T-helper 22 cell (primary cell): Measurements from ENCODE around the gene LUC7L2.
"Not testable (repeated sequence)": the region's sequence is repeated elsewhere in the genome, so short reads cannot be mapped to it uniquely, and the experiment has no call there.

ENCODE experiments used
- DNase-seq: peaks from one replicate; pipeline ENCODE4 v3.0.0-alpha.2; 2020; ENCODE audit warnings: low read depth

The LUC7L2 gene

DNA sequence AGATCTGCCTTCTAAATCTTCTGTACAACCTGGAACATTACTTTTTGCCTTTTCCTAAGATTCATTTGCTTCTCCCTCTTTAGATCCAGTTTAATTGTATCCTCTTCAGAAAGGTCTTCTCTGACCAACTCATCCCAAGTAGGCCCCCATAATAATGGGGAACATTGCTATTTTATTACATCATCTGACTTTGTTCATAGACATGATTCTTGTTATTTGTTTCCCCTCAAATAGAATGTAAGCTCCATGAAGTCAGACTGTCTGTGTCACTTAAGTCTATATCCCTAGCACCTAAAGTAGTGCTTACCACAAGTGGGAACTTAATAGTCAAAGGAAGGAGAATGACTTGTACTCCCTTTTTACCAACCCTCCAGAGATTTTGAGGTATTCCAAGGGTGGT lies 37.5 kb downstream of the LUC7L2 start:
- no peak for DNase-seq

DNA sequence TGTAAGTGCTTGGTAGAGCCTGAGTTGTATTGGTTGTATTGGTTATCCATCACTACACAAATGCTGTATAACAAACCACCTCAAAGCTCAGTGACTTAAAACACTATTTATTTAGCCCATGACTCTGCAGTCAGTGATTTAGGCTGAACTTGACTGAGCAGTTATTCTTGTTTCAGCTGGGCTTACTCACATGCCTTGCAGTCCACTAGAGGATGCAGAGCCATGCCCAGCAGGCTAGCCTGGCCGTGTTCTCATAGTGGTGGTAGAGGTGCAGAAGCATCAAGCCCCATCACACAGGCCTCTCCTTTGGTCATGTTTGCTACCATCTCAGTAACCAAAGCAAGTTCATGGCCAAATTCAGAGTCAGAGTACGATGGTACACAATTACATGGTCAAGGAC lies 43.9 kb downstream of the LUC7L2 start:
- no peak for DNase-seq

DNA sequence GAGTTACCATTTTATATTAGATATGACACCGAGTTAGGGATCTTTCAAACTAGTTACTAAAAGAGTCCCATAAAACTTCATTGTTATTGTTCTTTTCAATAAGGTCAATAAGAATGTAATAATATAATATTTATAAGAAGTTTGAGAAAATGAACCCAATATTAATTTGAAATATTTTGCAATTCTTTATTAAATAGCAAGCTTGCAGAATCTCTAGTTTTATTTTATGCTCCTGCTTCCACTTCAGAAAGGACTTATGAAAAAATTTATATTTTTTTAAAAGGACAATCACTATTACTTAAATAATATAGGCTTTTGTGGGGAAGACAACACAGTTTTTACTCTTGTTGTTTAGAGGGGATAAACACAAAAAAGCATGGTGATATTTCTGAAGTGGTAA lies 47.9 kb downstream of the LUC7L2 start:
- no peak for DNase-seq

- not testable (repeated sequence) for DNase-seq
Observed at GRCh38 chr7:139414743-139415402, 55.2 kb downstream of the LUC7L2 start.

- no peak for DNase-seq
Observed at GRCh38 chr7:139416405-139416804, 56.7 kb downstream of the LUC7L2 start.

GRCh38 chr7:139417478-139417877 lies 57.8 kb downstream of the LUC7L2 start:
- DNase-seq: no peak

DNA sequence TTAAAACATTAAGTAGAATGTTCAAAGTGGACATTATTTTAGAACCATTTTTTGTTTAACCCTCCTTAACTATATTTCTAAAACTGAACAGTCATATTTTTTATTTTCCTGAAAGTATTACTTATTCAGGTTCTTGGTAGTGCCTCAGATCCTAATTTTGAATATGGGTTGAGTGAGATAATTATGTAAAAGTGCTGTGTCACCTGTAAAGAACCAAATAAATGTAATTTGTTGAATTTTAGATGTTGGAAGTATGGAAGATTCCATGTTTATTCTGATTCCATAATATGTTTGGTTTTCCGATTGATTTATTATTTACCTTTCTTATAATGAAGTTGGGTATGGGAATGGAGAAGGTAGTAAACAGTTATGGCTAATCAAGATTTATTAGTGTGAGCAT lies 61.4 kb downstream of the LUC7L2 start:
- no peak for DNase-seq

GRCh38 chr7:139422126-139422525 lies 62.4 kb downstream of the LUC7L2 start:
- no peak for DNase-seq

- DNase-seq: no peak
Observed at GRCh38 chr7:139423091-139423490, 63.4 kb downstream of the LUC7L2 start.

- DNase-seq: no peak
Observed at GRCh38 chr7:139424004-139424403, 64.3 kb downstream of the LUC7L2 start.

DNA sequence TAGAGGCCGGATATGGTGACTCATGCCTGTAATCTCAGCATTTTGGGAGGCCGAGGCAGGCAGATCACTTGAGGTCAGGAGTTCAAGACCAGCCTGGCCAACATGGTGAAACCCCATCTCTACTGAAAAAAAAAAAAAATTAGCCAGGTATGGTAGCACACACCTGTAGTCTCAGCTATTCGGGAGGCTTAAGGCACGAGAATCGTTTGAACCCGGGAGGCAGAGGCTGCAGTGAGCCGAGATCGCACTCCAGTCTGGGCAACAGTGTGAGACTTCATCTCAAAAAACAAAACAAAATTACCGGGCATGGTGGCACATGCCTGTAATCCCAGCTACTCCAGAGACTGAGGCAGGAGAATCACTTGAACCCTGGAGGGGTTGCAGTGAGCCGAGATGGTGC lies 66.0 kb downstream of the LUC7L2 start:
- DNase-seq: not testable (repeated sequence)

GRCh38 chr7:139426258-139427028 lies 66.7 kb downstream of the LUC7L2 start:
- no peak for DNase-seq

DNA sequence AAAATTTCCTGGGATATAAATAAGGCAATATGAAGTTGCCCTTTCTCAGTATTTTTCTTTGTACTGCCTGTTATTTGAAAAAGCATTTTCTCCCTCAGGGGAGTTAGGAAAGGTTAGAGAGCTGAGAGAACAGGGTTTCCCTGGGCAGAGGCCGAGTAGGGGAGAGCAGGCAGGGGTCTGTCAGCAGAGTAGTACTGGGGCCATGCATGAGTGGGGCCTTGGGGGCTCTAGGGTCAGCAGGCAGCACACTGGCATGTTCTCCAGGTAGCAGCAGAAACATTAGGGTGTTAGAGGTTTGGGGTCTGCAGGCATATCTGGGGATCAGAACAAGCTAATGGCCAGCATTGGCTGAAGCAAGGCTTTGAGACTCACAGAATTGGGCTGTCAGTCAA lies 67.3 kb downstream of the LUC7L2 start:
- no peak for DNase-seq

DNA sequence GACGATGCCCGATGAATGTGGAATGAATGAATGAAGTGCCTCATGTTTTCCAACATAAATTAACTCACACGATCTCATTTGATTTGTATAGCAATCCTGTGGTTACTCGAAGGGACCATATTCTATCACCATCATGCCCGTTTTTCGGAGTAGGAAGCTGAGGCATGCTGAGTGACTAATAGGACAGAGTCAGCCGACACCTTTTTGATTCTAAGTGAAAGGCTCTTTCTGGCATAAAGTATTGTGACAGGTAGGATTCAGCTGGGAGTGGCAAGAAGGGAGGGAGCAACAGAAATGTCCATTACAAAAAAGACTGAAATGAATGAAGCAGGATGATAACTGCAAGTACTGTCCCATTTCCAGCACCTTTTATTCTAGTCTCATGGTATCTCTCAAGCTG lies 68.1 kb downstream of the LUC7L2 start:
- no peak for DNase-seq

GRCh38 chr7:139429735-139430134 lies 70.0 kb downstream of the LUC7L2 start:
- not testable (repeated sequence) for DNase-seq

DNA sequence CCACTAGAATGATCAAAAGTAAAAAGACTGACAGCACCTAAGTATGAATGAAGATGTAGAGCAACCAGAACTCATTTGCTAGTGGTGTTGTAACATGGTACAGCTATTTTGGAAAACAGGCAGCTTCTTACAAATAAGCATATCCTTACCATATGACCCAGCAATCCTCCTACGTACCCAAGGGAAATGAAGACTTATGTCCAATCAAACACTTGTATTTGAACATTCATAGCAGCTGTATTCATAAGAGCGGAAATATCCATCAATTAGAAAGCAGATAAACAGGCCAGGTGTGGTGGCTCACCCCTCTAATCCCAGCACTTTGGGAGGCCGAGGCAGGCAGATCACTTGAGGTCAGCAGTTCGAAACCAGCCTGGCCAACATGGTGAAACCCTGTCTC lies 70.7 kb downstream of the LUC7L2 start:
- no peak for DNase-seq

DNA sequence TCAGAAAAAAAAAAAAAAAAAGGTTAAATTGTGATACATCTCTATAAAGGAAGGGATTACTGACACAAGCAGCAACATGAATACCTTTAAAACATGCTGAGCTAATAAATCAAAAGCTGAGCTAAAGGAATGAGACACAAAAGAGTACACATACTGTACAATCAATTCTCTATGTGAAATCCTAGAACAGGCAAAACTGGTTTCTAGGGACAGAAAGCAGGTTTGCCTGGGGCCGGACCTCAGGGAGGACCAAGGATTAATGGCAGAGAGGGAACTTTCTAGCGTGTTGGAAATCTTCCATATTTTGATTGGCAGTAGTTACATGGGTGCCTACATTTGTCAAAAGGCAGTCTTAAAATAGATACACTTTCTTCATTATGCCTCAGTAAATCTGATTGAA lies 71.3 kb downstream of the LUC7L2 start:
- DNase-seq: no peak

- DNase-seq: no peak
Observed at GRCh38 chr7:139431459-139431858, 71.8 kb downstream of the LUC7L2 start.

DNA sequence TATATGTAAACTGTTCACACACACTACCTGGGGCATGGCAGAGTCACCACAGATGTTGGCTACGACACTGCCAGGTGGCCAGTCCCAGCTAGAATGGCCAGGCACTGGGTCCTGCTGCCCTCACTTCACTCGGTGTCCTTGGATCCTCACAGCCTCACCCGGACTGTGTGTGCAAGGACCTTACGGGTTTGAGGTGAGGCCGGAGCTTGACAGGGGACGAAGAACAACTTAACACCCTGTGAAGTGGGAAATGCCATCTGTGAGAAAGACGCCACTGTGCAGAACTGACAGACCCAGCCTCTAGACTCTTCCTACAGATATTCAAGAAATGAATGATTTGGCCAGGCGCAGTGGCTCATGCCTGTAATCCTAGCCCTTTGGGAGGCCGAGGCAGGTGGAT lies 77.1 kb downstream of the LUC7L2 start:
- DNase-seq: no peak

DNA sequence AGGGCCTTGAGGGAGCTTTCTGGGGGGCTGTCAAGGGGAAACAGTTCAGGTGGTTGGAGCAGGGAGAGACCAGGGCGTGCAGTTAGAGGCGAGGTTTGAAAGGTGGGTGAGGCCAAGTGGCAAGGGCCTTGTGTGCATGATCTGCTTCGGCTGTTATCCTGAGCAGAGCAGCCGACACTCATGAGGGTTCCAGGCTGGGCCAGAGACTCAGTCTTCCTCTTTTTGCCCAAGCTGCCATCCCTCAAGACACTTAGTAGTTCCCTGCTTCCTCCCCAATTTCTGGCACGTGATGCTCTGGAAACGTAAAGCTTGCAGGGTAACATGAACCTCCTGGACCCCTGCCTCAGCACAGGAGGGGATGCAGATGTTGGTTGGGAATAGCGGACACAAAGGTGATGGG lies 79.7 kb downstream of the LUC7L2 start:
- no peak for DNase-seq

DNA sequence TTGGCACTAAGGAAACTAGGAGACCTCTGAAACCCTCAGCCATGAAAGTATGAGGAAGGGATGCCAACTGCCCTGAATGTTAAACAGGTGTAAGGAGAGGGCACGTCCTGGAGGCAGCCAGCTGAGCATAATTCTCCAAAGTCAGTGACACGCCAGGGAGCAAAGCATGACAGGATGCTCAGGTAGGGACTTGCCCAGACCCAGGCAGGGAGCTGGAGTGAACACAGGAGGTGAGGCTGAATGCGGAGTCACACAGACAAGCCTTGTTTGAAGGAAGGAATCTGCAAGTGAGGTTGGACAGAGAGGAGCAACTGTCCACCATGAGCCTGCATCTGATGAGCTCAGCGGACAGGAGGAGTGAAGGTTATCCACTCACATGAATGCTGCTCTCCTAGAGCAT lies 82.3 kb downstream of the LUC7L2 start:
- no peak for DNase-seq

- DNase-seq: no peak
Observed at GRCh38 chr7:139446051-139446890, 86.6 kb downstream of the LUC7L2 start.

- no peak for DNase-seq
Observed at GRCh38 chr7:139450851-139451250, 91.2 kb downstream of the LUC7L2 start.
